ENCODE measurements around the gene EEF1AKMT1.
A peak's percentile ranks its signal among the peaks of the same experiment; 100 is the strongest.

The EEF1AKMT1 gene

DNA sequence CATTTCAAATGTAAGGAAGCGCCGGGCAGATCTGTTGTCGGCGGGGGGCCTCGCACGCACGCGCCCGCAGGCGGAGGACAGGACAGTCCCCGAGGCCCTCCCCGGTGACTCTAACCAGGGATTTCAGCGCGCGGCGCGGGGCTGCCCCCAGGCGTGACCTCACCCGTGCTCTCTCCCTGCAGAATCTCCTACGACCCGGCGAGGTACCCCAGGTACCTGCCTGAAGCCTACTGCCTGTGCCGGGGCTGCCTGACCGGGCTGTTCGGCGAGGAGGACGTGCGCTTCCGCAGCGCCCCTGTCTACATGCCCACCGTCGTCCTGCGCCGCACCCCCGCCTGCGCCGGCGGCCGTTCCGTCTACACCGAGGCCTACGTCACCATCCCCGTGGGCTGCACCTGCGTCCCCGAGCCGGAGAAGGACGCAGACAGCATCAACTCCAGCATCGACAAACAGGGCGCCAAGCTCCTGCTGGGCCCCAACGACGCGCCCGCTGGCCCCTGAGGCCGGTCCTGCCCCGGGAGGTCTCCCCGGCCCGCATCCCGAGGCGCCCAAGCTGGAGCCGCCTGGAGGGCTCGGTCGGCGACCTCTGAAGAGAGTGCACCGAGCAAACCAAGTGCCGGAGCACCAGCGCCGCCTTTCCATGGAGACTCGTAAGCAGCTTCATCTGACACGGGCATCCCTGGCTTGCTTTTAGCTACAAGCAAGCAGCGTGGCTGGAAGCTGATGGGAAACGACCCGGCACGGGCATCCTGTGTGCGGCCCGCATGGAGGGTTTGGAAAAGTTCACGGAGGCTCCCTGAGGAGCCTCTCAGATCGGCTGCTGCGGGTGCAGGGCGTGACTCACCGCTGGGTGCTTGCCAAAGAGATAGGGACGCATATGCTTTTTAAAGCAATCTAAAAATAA lies 52.1 kb downstream of the EEF1AKMT1 start:
- intact Hi-C loops (cut with DNase I): no loop called here
- peak in 33 of 42 donors; percentile 17 to 78 (median 57) for DNase-seq

DNA sequence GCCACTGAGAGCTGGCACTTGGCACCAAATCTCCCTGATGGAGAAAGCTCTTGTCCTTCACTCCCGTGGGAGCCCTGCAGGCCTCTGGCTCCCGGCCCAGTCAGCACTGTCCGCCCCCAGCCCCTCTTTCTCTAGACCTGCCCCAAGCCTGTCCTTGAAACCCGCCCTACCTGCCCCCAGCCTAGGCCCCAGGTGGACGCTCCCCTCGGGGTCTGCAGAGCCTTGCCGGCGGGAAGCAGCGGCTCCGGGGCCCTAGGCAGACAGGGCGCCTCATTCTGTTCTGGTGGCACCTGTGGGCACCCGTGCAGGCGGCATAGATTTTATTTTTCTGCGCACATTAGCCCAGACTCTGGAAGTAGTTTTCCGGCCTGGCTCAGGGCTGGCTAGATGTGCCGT lies 52.7 kb downstream of the EEF1AKMT1 start:
- no peak for DNase-seq
- intact Hi-C loops (cut with DNase I): no loop called here

DNA sequence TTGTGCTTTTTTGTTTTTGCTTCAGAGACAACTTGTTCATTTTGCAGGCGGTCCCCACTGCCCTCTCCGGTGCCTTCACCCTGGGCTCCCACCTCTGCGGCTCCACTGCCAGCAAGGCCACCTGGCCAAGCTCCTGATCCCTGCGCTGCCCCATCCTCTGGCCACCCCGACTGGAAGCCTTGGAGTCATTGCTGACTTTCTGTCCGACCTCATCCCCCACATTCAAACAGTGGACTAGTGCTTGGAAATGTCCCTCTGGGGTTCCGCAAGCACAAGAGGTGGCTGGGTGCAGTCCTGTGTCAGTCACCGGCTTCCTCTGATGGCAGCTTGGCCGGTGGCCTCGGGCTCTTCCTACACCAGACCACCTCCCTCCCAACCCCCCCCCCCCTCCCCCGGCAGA lies 53.3 kb downstream of the EEF1AKMT1 start:
- DNase-seq: no peak
- intact Hi-C loops (cut with DNase I): no loop called here

DNA sequence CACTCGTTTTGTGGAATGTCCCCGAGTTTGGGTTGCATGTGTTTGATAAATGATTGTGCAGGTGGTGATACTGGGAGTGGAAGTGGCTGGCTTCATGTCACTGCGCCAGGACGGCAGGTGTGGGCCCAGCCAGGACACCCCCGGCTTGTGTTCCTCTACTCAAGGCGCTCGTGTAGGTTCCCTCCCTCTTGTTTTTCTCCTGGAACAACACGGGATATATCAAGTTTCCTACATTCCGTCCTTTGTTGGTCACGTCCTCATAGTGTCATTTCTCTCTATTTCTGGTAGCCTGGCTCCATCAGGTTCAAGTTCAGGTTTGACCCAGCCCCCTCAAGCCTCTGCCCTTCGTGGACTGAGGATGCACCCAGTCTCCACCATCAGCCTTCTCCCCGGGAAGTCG lies 54.0 kb downstream of the EEF1AKMT1 start:
- intact Hi-C loops (cut with DNase I): no loop called here

DNA sequence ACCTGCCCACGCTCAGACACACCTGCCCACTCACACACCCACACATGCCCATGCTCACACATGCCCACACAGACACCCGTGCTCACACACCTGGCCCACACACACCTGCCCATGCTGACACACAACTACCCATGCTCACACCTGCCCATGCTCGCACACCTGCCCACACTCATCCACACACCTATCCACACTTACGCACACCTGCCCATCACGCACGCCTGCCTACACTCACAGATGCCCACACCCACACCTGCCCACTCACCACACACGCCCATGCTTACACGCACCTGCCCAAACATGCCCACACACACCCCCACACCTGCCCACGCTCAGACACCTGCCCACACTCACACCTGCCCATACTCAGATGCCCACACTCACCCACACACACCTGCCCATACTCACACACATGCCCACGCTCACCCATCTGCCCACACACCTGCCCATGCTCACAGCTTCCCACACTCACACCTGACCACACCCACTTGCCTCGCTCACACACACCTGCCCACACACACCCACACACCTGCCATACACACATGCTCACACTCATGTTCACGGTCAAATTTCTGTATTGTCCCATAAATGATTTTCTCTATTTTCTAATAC lies 54.7 kb downstream of the EEF1AKMT1 start:
- no peak for DNase-seq

More for the DNA sequence above, 54.0 kb downstream of the EEF1AKMT1 start:
- no peak for DNase-seq

DNA sequence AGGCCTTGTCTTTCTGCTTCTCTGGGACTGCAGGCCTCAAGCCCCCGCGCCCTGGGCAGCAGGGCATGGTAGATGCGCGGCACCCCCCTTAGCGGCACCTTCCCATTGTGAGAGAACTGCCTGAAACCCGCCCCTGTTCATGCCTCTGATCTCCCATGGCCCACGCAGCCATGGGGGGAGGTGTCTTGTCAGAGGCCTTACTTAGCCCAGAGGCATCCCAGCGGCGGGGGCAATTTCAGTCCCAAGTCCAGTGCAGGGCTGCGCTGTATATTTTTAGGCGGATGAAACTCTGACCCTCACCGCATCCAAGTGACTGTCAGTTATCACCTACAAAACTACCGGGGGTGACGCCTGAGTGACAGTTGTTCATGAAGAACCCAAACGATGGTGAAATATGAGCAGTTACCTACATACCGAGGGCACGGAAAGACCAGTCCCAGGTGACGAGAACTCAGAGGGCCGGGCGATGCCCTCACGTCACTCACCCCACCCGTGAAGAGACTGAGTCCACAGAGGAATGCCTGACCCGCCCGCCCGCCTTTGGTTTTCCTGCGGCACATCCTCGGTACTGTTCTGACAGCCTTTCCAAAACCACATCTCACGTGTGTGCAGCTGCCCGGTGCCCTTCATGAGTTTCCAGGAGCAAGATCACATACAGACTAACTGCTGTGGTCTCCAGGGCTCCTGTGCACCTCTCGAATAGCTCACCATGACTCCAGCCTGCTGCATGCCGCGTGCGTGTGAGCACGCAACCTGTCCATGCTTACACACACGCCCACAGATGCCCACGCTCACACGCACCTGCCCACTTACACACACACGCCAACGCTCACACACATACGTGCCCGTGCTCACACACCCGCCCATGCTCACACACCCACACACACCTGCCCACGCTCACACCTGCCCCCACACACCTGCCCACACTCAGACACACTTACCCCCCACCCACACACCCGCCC lies 55.9 kb downstream of the EEF1AKMT1 start:
- intact Hi-C loops (cut with DNase I): no loop called here
- DNase-seq: no peak

More for the DNA sequence above, 54.7 kb downstream of the EEF1AKMT1 start:
- intact Hi-C loops (cut with DNase I): no loop called here

DNA sequence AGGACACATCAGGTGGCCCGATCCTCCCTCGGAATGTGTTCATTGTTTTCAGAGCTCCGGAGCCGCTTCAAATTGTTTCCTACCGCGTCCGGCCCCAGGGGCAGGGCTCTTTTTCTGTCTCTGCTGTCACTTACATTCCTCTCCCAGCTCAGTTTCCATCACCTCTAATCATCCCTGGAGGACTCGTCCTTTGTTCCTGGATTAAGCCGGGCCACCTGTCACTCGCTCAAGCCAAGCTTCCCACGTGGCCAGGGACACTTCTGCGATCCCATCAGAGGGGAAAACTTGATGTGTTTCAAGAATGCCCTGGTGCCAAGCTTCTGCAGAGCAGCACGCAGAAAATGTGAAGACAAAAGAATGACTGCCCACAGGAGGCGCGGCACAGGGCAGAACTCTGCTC lies 56.8 kb downstream of the EEF1AKMT1 start:
- intact Hi-C loops (cut with DNase I): no loop called here
- DNase-seq: no peak

DNA sequence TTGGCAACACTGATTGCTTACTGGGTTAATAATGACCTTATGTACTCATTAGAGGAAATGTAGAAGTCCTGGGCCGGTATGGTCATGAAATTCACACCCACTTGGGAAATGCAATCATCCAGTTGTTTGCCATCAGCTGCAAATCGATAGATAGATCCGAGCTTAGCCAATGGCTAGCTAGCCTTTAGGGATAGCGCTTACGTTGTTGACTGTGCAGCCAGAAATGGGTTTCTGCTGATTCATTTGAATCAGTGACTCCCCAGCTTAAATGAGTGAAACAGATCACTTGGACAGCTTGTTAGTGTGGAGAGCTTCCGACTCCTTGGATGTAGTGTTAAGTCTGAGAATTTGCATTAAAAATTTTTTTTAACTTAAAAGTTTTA lies 58.4 kb downstream of the EEF1AKMT1 start:
- DNase-seq: no peak
- intact Hi-C loops (cut with DNase I): no loop called here

DNA sequence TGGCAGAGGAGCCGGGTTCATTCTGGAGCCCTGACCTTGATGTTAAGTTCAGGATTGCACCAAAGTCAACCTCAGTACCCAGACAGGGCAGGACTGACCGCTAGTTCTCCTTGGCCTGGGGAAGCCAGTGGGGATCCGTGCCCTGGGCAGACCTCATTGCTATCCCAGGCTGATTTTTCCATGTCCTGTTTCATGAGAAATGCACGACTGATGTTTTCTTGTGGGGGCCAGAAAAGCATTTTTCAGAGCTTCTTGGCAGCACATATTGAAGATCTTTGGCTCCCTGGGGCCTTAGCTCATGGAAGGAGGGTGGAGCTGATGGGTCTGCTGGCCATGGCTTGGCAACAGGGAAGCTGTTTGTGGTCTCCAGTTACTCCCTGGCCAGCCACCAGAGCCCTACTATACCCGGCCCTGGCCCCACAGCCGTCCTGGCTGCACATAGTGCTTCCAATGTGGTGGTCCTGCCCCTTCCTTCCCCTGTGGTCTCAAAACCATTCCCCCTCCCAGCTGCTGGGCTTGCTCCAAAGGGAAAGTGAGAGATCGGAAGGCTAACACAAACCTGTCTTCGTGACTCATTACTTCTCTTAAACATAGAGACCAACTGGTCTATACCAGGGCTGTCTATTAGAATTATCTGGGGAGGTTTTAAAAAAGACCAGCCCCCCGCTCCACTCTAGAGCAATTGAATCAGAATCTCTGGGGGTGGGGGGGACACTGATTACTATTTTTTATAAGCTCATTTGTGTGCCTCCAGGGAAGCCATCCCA lies 59.0 kb downstream of the EEF1AKMT1 start:
- peak in 2 of 42 donors; percentile 27 to 37 for DNase-seq
- intact Hi-C loops (cut with DNase I): loop anchor here (5.0 kb wide), 1 partner anchor 113 kb away; no protein-coding TSS in a partner anchor

DNA sequence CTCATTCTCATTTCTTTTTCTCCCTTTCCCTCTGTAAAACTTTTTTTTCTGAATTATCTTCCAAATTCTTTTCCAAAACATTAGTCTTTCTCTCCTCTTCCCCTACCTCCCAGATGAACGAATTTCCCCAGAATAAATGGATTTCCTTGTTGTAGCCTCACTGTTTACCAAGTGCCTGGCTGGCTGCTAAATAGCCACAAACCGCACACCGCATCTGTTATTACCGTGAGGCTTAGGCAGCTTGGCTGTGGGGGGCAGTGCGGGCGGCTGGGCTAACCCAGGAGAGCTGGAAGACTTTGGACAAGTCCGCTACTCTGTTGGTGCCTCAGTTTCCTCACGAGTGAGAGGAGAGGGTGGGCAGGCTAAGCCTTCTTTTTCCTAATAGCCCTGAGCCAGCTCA lies 59.6 kb downstream of the EEF1AKMT1 start:
- peak in 1 of 42 donors; percentile 31 for DNase-seq
- intact Hi-C loops (cut with DNase I): loop anchor here (5.0 kb wide), 1 partner anchor 113 kb away; no protein-coding TSS in a partner anchor

DNA sequence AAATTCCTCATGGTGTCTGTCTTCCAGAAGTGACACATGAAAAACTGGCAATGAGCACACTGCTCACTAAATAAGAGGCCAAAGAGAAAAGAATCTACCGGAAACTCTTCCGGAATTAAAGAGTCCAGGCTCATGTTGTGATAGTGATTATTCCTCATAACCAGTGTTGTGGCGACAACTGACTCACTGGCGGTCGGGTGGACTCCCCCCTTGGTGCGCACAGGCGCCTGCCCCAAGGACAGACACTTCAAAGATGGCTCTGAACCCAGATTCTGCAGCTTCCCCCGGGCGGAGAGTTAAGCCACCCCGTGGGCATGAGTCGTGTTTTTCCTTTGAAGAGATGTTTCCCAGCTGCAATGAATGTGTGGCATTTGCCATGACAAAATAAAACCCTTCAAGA lies 60.0 kb downstream of the EEF1AKMT1 start:
- peak in 23 of 42 donors; percentile 28 to 80 (median 49) for DNase-seq
- intact Hi-C loops (cut with DNase I): loop anchor here (5.0 kb wide), 1 partner anchor 114 kb away; no protein-coding TSS in a partner anchor

DNA sequence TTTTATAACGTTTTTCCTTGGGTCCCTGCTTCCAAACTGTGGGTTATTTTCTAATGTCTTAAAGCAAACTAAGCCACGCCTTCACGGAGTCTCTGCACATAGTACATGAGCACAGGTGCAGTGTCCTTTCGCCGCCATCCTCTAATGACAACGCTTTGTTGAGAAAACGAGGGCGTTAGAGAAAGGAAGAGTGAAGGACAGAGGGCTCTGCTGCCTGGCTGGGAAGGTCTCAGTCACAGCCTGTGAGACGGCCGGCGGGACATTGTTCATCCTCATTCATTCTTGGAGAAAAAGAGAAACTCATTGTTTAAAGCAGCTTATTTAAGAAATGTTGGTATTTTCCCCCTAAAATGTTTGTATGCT lies 60.8 kb downstream of the EEF1AKMT1 start:
- intact Hi-C loops (cut with DNase I): loop anchor here (5.0 kb wide), 1 partner anchor 114 kb away; no protein-coding TSS in a partner anchor
- peak in 1 of 42 donors; percentile 42 for DNase-seq

DNA sequence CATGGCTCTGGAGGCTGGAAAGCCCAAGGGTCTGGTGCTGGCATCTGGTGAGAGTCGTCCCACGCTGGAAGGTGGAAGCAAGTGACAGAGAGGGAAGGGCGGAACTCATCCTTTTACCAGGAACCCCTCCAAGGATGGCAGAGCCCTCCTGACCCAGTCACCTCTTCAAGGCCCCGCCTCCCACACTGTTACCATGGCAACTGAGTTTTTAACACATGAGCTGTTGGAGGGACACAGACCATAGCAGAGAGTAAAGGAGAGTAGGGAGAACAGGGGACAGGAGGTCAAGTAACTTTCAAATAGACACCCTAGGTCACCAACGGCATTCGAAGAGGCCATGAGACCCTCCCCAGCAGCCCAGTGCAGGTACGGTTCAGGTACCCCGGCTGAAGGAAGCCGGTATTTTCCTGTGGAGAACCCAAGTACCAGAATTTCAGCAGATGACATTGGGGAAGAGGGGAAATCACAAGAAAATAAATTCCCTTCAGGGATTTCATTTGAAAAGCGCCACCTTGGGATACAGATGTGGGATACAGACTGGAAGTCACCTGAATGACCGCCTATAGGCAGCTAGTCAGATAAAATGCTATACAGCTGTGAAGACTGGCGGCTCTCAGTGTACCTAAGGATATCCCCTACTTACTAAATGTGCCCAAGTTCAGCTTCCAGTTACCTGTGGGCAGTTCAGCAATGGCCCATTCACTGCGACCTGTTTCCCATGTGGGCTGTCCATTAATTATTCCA lies 62.3 kb downstream of the EEF1AKMT1 start:
- no peak for DNase-seq
- intact Hi-C loops (cut with DNase I): loop anchor here (5.0 kb wide), 1 partner anchor 116 kb away; no protein-coding TSS in a partner anchor

DNA sequence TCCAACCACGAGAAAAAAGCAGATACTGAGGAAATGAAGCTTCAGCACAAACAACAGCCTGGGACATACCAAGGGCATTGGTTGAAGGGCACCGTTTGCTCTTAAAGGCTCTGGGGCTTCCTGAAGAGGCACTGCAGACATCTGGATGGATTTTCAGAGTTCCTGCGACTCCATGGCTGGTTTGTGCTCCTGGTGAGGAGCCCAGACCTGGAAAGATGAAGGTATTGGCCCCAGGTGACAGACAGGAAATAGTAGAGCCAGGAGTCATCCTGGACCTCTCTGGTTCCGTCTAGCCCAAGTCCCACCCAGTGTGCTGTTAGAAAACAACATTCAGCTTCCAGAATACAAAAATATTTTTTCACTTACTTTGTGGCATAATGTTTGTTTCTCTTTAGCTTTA lies 64.0 kb downstream of the EEF1AKMT1 start:
- intact Hi-C loops (cut with DNase I): loop anchor here (5.0 to 10.0 kb wide), 3 partner anchors 118 to 195 kb away; partner anchors contain the start of genes CRYL1 and XPO4
- no peak for DNase-seq

DNA sequence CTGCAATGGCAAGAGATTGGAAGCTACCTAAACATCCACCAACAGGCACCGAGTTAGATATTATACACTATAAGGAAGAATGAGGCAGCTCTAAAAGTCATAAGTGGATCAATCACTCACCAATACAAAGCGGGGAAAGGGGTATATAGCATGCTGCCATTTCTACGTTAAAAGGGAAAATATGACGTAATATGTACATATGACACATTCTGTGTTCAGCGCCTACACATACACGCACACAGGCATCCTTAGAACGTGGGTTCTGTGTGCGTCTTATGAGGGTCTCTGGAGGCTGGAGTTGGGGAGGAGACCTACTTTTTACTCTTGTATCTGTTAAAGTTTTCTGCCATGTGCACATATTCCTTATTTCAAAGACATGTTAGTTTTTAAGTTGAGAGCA lies 64.4 kb downstream of the EEF1AKMT1 start:
- no peak for DNase-seq
- intact Hi-C loops (cut with DNase I): loop anchor here (10.0 kb wide), 2 partner anchors 185 to 195 kb away; partner anchors contain the start of genes CRYL1 and XPO4

DNA sequence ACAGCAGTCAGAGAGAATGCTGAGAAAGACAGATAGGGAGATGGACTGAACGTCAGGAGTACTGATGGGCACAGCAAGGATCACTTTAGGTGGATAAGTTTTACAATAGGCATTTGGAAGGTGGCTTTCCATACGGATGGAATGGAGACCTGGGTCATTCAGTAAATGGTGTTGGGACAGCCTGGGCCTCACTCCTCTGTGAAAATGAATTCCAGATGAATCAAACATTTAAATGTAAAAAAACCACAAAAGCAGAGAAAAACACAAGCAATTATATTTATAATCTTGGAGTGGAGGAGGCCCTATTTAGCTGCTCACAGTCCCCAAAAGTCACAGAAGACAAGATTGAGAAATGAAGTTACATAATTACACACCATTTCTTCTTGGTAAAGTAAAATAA lies 65.5 kb downstream of the EEF1AKMT1 start:
- intact Hi-C loops (cut with DNase I): loop anchor here (10.0 kb wide), 2 partner anchors 183 to 197 kb away; partner anchors contain the start of genes CRYL1 and XPO4
- no peak for DNase-seq

DNA sequence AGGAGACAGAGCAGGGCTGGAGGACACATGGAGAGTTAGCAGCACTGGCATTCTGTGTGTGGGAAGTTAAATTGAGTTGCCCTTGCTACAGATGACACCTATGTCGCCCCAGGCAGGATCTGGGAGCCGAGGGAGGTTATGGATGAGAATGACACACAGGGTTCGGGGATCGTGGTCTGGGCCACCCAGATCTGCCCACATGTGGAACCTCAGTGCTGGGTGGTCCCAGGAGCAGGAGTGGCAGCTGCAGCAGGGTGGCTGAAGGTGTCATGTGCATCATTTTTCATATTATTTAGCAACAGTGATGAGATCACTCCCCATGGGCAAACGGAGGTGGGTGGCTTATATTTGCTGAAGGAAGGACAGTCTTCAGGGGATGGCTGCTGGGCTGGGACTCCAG lies 67.1 kb downstream of the EEF1AKMT1 start:
- intact Hi-C loops (cut with DNase I): loop anchor here (10.0 kb wide), 2 partner anchors 182 to 198 kb away; partner anchors contain the start of genes CRYL1 and XPO4
- DNase-seq: no peak

All from head of caudate nucleus (tissue), 42 donors.